AG04450 (cell line): ENCODE measurements around the gene WWOX. TPM values are rescaled to one million over a fixed set of nuclear protein-coding genes. Genes with fewer than 3 reads are reported as not detected.

Source experiments
- CTCF ChIA-PET: fragments of 300-600, 350-600 bp; formaldehyde crosslinking; extraction: SDS; loops from one replicate; lab custom pipeline; 2022; ENCODE audit warnings: antibody characterized with exemption, inconsistent platforms; lab: Charles Lee
- POLR2A ChIA-PET: fragments of 350-600 bp; formaldehyde crosslinking; extraction: SDS; loops from one replicate; lab custom pipeline; 2021; ENCODE audit warnings: antibody characterized with exemption, inconsistent platforms; lab: Yijun Ruan, JAX
- DNase-seq: peaks from one replicate; pipeline ENCODE4 v3.0.0-alpha.2; 2011; ENCODE audit warnings: low read depth, low spot score
- H3K27ac ChIP-seq: one replicate; pipeline ENCODE4 v1.5.1; 2012; ENCODE audit warnings: low read depth, low read length, control low read depth
- H3K27me3 ChIP-seq: one replicate; pipeline ENCODE4 v1.6.0; 2012; ENCODE audit warnings: low read length; ENCODE audit not compliant: control insufficient read depth, insufficient read depth
- H3K4me3 ChIP-seq: 2 replicates; pipeline ENCODE4 v1.5.1; 2011; ENCODE audit warnings: mild to moderate bottlenecking, low read depth, low read length, control low read depth
- H3K9me3 ChIP-seq: 2 replicates; pipeline ENCODE4 v1.5.1; 2012; ENCODE audit warnings: low read length; ENCODE audit not compliant: control insufficient read depth, insufficient read depth
- CTCF ChIP-seq: IDR thresholded peaks from 2 replicates; pipeline ENCODE4 v1.5.1; 2011; ENCODE audit warnings: low read depth, low read length, control low read depth, inconsistent platforms
- polyA plus RNA-seq: library from polyadenylated mRNA; depleted of rRNA; stranded (reverse); fragments of >200 nt; gene quantifications from 2 replicates; pipeline ENCODE4 v1.2.3, GENCODE V29; 2011

The WWOX gene
- polyA plus RNA-seq, 1 experiment, result 2.1 TPM

- Histone ChIP-seq H3K27me3 (no peaks in the 10 kb centered on the region), H3K27ac (no peak overlapping the region), H3K4me3 (no peak overlapping the region), H3K9me3 (peaks cover 23% of the 10 kb centered on the region)
- ChIA-PET POLR2A (no interaction called here), CTCF (no interaction called here)
- TF ChIP-seq CTCF, result no peak
- no peak for DNase-seq
Observed at GRCh38 chr16:78291604-78292003, 192.2 kb downstream of the WWOX start.

GRCh38 chr16:78292086-78292843 lies 192.8 kb downstream of the WWOX start:
- Histone ChIP-seq H3K27me3 (no peaks in the 10 kb centered on the region), H3K4me3 (no peak overlapping the region), H3K9me3 (peaks cover 27% of the 10 kb centered on the region), H3K27ac (no peak overlapping the region)
- no peak for DNase-seq
- ChIA-PET POLR2A (no interaction called here), CTCF (no interaction called here)
- no peak for TF ChIP-seq CTCF

- POLR2A ChIA-PET, result no interaction called here
- Histone ChIP-seq H3K9me3 (peaks cover 30% of the 10 kb centered on the region), H3K27me3 (no peaks in the 10 kb centered on the region), H3K27ac (no peak overlapping the region), H3K4me3 (no peak overlapping the region)
- CTCF ChIA-PET, result no interaction called here
- TF ChIP-seq CTCF, result no peak
- no peak for DNase-seq
Observed at GRCh38 chr16:78292844-78293380, 193.5 kb downstream of the WWOX start.

- POLR2A ChIA-PET, result no interaction called here
- no peak for DNase-seq
- TF ChIP-seq CTCF, result no peak
- CTCF ChIA-PET, result no interaction called here
- H3K4me3 ChIP-seq, result no peak overlapping the region
- H3K27ac ChIP-seq, result no peak overlapping the region
- no peaks in the 10 kb centered on the region for H3K27me3 ChIP-seq
- H3K9me3 ChIP-seq, result peaks cover 37% of the 10 kb centered on the region
Observed at GRCh38 chr16:78294538-78295225, 195.2 kb downstream of the WWOX start.
